ENCODE measurements around the gene LCN6. TPM values are rescaled to one million over a fixed set of nuclear protein-coding genes. Genes with fewer than 3 reads are reported as not detected.

The LCN6 gene
- total and polyA plus RNA-seq, 2 experiments from 2014 or later: not detected

DNA sequence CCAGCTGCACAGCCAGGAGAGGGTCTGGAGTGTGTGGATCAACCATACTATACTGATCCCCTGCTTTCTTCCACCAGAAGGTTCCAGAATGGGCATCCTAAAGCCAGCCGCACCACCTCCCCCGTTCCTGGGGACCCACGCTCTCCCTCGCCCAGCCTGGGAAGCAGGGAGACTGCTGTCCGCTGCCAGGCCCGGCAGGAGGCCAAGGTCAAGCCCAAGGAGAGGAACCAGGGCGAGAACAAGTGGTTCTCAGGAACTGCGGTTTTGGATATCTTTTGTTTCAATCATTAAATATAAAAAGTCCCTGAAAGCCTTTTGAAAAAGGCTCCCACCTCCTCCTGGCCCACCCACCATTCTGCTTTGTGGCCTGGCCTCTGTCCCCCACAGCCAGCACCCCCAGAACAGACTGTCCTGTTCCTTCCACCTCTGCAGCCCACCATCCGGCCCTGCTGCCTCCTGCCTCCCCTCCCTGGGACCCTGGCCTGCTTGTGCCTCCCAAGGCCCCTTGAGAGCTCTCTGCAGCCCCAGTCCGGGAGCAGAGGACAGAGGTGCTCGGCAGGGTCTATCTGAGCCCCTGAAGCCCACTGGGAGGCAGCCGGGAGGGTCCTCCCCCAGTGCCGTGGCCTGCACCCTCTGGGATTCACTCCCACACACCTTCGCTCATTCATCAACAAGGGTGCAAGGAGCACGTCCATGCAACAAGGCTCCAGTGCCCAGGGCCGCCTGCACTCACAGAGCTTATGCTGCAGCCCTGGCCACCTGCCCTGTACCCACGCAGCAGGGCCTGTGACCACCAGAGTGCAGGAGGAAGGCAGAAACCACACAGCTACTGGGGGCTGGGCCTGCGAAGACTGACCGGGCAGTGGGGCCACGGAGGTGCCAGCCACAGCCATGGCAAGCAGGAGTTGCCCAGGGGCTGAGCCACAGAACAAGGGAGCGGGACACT is 614 bp upstream of the LCN6 start:
- no peak overlapping the region for H3K27ac ChIP-seq
- H3K36me3 ChIP-seq (replicated peaks; ENCODE audit: insufficient read depth, low read depth): no peaks in the 10 kb centered on the region
- H3K27me3 ChIP-seq: no peaks in the 10 kb centered on the region
- H3K4me1 ChIP-seq (ENCODE audit: insufficient read depth): no peaks in the 10 kb centered on the region
- no peak overlapping the region for H3K4me2 ChIP-seq
- no peaks in the 10 kb centered on the region for H3K9me2 ChIP-seq (replicated peaks; ENCODE audit: insufficient read depth)
- 90% methylated on average over 21 of the region's 21 CpGs for WGBS (ENCODE audit: low lambda C conversion rate, missing lambda C conversion rate)
- DNase-seq (ENCODE audit: low spot score): no peak
- no peak overlapping the region for H3K4me3 ChIP-seq
- no peaks in the 10 kb centered on the region for H3K79me2 ChIP-seq
- no peak for TF ChIP-seq EZH2 (IDR thresholded peaks at IDR 0.05; ENCODE audit: borderline replicate concordance)
- TF ChIP-seq, protein P1, sequence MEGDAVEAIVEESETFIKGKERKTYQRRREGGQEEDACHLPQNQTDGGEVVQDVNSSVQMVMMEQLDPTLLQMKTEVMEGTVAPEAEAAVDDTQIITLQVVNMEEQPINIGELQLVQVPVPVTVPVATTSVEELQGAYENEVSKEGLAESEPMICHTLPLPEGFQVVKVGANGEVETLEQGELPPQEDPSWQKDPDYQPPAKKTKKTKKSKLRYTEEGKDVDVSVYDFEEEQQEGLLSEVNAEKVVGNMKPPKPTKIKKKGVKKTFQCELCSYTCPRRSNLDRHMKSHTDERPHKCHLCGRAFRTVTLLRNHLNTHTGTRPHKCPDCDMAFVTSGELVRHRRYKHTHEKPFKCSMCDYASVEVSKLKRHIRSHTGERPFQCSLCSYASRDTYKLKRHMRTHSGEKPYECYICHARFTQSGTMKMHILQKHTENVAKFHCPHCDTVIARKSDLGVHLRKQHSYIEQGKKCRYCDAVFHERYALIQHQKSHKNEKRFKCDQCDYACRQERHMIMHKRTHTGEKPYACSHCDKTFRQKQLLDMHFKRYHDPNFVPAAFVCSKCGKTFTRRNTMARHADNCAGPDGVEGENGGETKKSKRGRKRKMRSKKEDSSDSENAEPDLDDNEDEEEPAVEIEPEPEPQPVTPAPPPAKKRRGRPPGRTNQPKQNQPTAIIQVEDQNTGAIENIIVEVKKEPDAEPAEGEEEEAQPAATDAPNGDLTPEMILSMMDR (IDR thresholded peaks at IDR 0.05; ENCODE audit: poor library complexity): no peak
- TF ChIP-seq EZH2phosphoT487 (IDR thresholded peaks at IDR 0.05; ENCODE audit: low read depth, severe bottlenecking, unreplicated experiment): no peak
- no peak overlapping the region for H2AFZ ChIP-seq
- no peaks in the 10 kb centered on the region for H4K20me1 ChIP-seq (ENCODE audit: insufficient read depth, poor library complexity, severe bottlenecking)
- no peaks in the 10 kb centered on the region for H3K9me3 ChIP-seq (ENCODE audit: low read depth)

DNA sequence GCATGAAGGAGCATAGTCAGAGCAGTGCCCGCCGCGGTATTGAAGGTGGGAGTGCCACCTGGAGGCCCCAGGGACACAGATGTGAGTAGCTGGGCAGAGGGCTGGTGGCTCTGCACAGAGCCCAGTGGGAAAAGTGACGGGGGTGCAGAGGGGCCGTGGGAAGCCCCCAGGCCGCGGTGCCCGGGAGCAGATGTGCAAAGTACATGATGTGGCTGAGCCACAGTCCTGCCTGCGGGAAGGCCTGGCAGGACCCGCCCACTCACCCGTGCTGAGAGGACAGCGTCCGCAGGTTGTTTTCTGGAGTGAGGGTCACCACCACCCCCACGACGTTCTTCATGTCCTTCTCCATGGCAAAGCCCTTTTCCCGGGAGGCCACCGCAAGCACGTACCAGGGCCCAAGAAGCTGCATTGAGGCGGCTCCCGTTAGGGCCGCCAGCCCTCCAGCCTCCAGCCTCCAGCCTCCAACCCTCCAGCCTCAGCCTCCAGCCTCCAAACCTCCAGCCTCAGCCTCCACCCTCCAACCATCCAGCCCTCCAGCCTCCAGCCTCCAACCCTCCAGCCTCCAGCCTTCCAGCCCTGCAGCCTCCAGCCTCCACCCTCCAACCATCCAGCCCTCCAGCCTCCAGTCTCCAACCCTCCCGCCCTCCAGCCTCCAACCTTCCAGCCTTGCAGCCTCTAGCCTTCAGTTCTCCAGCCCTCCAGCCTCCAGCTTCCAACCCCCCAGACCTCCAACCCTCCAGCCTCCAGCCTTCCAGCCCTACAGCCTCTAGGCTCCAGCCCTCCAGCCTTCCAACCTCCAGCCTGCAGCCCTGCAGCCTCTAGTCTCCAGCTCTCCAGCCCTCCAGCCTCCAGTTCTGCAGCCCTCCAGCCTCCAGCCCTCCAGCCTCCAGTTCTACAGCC is 914 bp downstream of the LCN6 start:
- no peaks in the 10 kb centered on the region for H3K79me2 ChIP-seq
- no peaks in the 10 kb centered on the region for H3K27me3 ChIP-seq
- H3K36me3 ChIP-seq (replicated peaks; ENCODE audit: insufficient read depth, low read depth): no peaks in the 10 kb centered on the region
- DNase-seq (ENCODE audit: low spot score): no peak
- no peak overlapping the region for H3K4me2 ChIP-seq
- TF ChIP-seq, protein P1 (IDR thresholded peaks at IDR 0.05; ENCODE audit: poor library complexity): no peak
- TF ChIP-seq EZH2 (IDR thresholded peaks at IDR 0.05; ENCODE audit: borderline replicate concordance) (no peak), EZH2phosphoT487 (IDR thresholded peaks at IDR 0.05; ENCODE audit: low read depth, severe bottlenecking, unreplicated experiment) (no peak)
- H2AFZ ChIP-seq: no peak overlapping the region
- H3K9me2 ChIP-seq (replicated peaks; ENCODE audit: insufficient read depth): no peaks in the 10 kb centered on the region
- no peaks in the 10 kb centered on the region for H3K9me3 ChIP-seq (ENCODE audit: low read depth)
- no peak overlapping the region for H3K27ac ChIP-seq
- no peaks in the 10 kb centered on the region for H4K20me1 ChIP-seq (ENCODE audit: insufficient read depth, poor library complexity, severe bottlenecking)
- WGBS (ENCODE audit: low lambda C conversion rate, missing lambda C conversion rate): 89% methylated on average over 17 of the region's 22 CpGs
- peaks cover 3% of the 10 kb centered on the region for H3K4me1 ChIP-seq (ENCODE audit: insufficient read depth)
- no peak overlapping the region for H3K4me3 ChIP-seq

- no peaks in the 10 kb centered on the region for H3K79me2 ChIP-seq
- H3K9me2 ChIP-seq (replicated peaks; ENCODE audit: insufficient read depth): no peaks in the 10 kb centered on the region
- no peak overlapping the region for H3K4me3 ChIP-seq
- 91% methylated on average over 15 of the region's 18 CpGs for WGBS (ENCODE audit: low lambda C conversion rate, missing lambda C conversion rate)
- TF ChIP-seq, protein P1 (IDR thresholded peaks at IDR 0.05; ENCODE audit: poor library complexity): no peak
- TF ChIP-seq EZH2phosphoT487 (IDR thresholded peaks at IDR 0.05; ENCODE audit: low read depth, severe bottlenecking, unreplicated experiment): no peak
- no peak for TF ChIP-seq EZH2 (IDR thresholded peaks at IDR 0.05; ENCODE audit: borderline replicate concordance)
- H3K4me1 ChIP-seq (ENCODE audit: insufficient read depth): peaks cover 4% of the 10 kb centered on the region
- H2AFZ ChIP-seq: no peak overlapping the region
- no peaks in the 10 kb centered on the region for H4K20me1 ChIP-seq (ENCODE audit: insufficient read depth, poor library complexity, severe bottlenecking)
- no peaks in the 10 kb centered on the region for H3K9me3 ChIP-seq (ENCODE audit: low read depth)
- no peaks in the 10 kb centered on the region for H3K27me3 ChIP-seq
- H3K4me2 ChIP-seq: no peak overlapping the region
- no peak for DNase-seq (ENCODE audit: low spot score)
- no peak overlapping the region for H3K27ac ChIP-seq
- no peaks in the 10 kb centered on the region for H3K36me3 ChIP-seq (replicated peaks; ENCODE audit: insufficient read depth, low read depth)
These were observed 1.7 kb downstream of the LCN6 start for GRCh38 chr9:136746621-136747020.

Data from hepatocyte (in vitro differentiated cells).